Measurements from ENCODE around the gene RIC8B. TPM values are rescaled to one million over a fixed set of nuclear protein-coding genes. Genes with fewer than 3 reads are reported as not detected.

The RIC8B gene
- total RNA-seq, 1 experiment from 2014 or later, result 29.0 TPM

DNA sequence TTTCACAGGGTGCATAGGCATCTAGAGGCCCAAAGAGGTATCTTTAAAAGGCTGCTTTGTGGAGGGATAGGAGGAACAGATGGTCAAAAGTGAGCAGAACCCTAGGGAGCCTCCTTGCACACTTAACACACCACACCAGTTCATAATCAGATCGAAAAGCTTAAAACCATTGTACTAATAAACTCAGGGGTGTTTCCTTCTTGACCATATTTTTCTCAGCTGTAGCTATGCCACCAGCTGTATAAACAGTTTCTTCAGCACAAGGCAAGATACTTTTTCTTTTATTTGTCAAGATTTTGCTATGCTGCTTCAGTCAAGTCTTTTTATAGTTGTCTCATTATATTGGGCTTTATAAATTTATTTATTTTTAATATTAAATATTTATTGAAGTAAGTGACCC lies 88.7 kb downstream of the RIC8B start:
- WGBS (ENCODE audit: extremely low coverage, insufficient read length, low lambda C conversion rate), result no CpG with 5 or more reads among the region's 1 CpG
- H3K4me2 ChIP-seq (ENCODE audit: insufficient read depth, insufficient read length, low read length), result no peak overlapping the region
- H3K23ac ChIP-seq (ENCODE audit: insufficient read length, low read depth, low read length), result no peak overlapping the region
- H2AFZ ChIP-seq (ENCODE audit: low read length), result no peak overlapping the region
- no peak for DNase-seq
- H3K23me2 ChIP-seq (ENCODE audit: insufficient read length, low read depth, low read length, poor library complexity, severe bottlenecking), result no peaks in the 10 kb centered on the region
- no peaks in the 10 kb centered on the region for H3K79me1 ChIP-seq (ENCODE audit: insufficient read depth, low read depth, low read length, poor library complexity, severe bottlenecking)
- H3K56ac ChIP-seq (ENCODE audit: insufficient read length, low read depth, low read length), result no peak overlapping the region
- H2BK5ac ChIP-seq (ENCODE audit: insufficient read length, low read length), result no peak overlapping the region
- H3K79me2 ChIP-seq (ENCODE audit: insufficient read depth, low read length), result no peaks in the 10 kb centered on the region
- no peak overlapping the region for H2AK5ac ChIP-seq (ENCODE audit: insufficient read length, low read length)
- H3K27me3 Mint-ChIP-seq (ENCODE audit: low read depth), result no peaks in the 10 kb centered on the region
- no peak overlapping the region for H3K18ac ChIP-seq (ENCODE audit: insufficient read length, low read depth, low read length)
- H4K8ac ChIP-seq (replicated peaks; ENCODE audit: insufficient read length, low read depth, low read length), result no peak overlapping the region
- no peak overlapping the region for H3K9ac ChIP-seq (ENCODE audit: extremely low read depth, insufficient read length, low read length)
- no peak overlapping the region for H2BK12ac ChIP-seq (ENCODE audit: insufficient read length, low read depth, low read length)
- H2BK15ac ChIP-seq (ENCODE audit: low read depth, low read length), result no peak overlapping the region
- peaks cover 5 to 14% (median 7%) of the 10 kb centered on the region in 3 experiments; a peak in 5 of 7 replicates for H3K36me3 Mint-ChIP-seq (ENCODE audit: insufficient read depth in 1 of 3, low read depth in 3 of 3)
- H3K14ac ChIP-seq (ENCODE audit: insufficient read depth, low read length), result no peak overlapping the region
- no peak overlapping the region for H4K5ac ChIP-seq (ENCODE audit: insufficient read length, low read depth, low read length)
- H2BK120ac ChIP-seq (ENCODE audit: low read depth, low read length, poor library complexity, severe bottlenecking), result no peak overlapping the region
- H3K4me1 ChIP-seq (ENCODE audit: insufficient read depth, low read length), result 0 out of 2 replicates have a peak, but pooled peaks cover 3% of the 10 kb centered on the region
- H3T11ph ChIP-seq (ENCODE audit: low read length), result no peak overlapping the region
- H4K91ac ChIP-seq (ENCODE audit: insufficient read length, low read depth, low read length), result no peak overlapping the region
- TF ChIP-seq, protein P1, sequence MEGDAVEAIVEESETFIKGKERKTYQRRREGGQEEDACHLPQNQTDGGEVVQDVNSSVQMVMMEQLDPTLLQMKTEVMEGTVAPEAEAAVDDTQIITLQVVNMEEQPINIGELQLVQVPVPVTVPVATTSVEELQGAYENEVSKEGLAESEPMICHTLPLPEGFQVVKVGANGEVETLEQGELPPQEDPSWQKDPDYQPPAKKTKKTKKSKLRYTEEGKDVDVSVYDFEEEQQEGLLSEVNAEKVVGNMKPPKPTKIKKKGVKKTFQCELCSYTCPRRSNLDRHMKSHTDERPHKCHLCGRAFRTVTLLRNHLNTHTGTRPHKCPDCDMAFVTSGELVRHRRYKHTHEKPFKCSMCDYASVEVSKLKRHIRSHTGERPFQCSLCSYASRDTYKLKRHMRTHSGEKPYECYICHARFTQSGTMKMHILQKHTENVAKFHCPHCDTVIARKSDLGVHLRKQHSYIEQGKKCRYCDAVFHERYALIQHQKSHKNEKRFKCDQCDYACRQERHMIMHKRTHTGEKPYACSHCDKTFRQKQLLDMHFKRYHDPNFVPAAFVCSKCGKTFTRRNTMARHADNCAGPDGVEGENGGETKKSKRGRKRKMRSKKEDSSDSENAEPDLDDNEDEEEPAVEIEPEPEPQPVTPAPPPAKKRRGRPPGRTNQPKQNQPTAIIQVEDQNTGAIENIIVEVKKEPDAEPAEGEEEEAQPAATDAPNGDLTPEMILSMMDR (conservative IDR thresholded peaks at IDR 0.05), result no peak
- H3K9me3 ChIP-seq (ENCODE audit: control insufficient read depth, low read depth, low read length), result no peaks in the 10 kb centered on the region
- H3K4ac ChIP-seq (ENCODE audit: low read depth, low read length), result no peak overlapping the region
- H3K9me3 Mint-ChIP-seq, result no peaks in the 10 kb centered on the region
- H3K27ac ChIP-seq (ENCODE audit: insufficient read length, low read depth, low read length), result no peak overlapping the region
- H3K4me3 Mint-ChIP-seq, result no peak overlapping the region
- peaks cover 27 to 29% of the 10 kb centered on the region in 2 experiments for H3K4me1 Mint-ChIP-seq
- no peak overlapping the region for H2BK20ac ChIP-seq (ENCODE audit: low read depth, low read length, poor library complexity, severe bottlenecking)
- no peaks in the 10 kb centered on the region for H3K27me3 ChIP-seq (ENCODE audit: insufficient read depth, low read length)
- no peaks in the 10 kb centered on the region for H4K20me1 ChIP-seq (ENCODE audit: control insufficient read depth, insufficient read depth, insufficient read length)
- no peak overlapping the region for H3K27ac Mint-ChIP-seq

All from H9 (cell line).